Suprapubic skin (tissue), 4 donors: ENCODE data around the gene SH3GL2.

Experiments
- EP300 ChIP-seq: sonication (generic); formaldehyde crosslinking; IDR thresholded peaks from one replicate; pipeline ENCODE4 v1.6.1; 2017; ENCODE audit warnings: antibody characterized with exemption
- POLR2A ChIP-seq, 2 donors: fragments of 450-650 bp; IDR thresholded peaks; one replicate each; pipeline ENCODE4 v1.6.1; 2017; ENCODE audit warnings: antibody characterized with exemption in 2 of 2, mild to moderate bottlenecking in 2 of 2, moderate library complexity in 2 of 2
- POLR2AphosphoS5 ChIP-seq, 3 donors: sonication (generic); formaldehyde crosslinking; IDR thresholded peaks; one replicate each; pipeline ENCODE4 v1.6.1; 2017; ENCODE audit warnings: antibody characterized with exemption in 3 of 3
- TF ChIP-seq, protein P1 (sequence below), 2 donors: fragments of 200-600 bp in 1 of 2; fragments of 450-650 bp in 1 of 2; sonication (generic) in 1 of 2; IDR thresholded peaks; one replicate each; pipeline ENCODE4 v1.5.1; 2016 to 2019; ENCODE audit warnings: antibody characterized with exemption in 2 of 2, mild to moderate bottlenecking in 1 of 2, moderate library complexity in 1 of 2

DNA sequence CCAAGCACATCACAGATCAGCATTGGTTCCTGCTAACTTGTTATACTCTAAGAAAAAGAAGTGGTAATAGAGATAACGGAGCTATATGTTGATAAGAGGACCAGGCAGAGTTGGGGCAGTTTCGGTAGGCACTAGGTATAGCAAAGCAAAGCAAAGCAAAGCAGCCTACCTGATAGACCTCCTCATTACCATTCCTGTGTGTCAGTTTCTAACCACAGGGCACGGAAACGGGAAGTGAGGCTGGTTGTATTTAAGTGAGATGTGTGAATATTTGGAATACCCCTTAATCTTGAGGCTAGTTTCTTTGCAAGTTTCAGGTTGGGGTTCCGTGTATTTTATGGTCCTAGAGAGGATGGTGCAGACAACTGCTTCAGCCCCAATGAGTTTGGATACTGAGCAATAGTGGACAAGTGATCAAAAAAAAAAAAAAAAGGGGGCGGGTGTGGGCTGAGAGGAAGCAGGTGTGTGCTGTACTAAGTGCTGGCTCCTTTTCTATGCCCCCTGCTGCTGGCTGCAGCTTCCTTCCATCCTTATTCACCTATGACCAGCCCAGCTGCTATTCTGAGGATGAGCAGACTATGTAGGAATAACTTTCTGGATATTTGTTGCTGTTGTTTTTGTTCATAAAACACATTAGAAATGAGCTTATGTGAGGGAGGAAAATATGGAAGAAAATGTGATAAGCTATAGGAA, 183.3 kb downstream of the SH3GL2 start:
- TF ChIP-seq, protein P1, sequence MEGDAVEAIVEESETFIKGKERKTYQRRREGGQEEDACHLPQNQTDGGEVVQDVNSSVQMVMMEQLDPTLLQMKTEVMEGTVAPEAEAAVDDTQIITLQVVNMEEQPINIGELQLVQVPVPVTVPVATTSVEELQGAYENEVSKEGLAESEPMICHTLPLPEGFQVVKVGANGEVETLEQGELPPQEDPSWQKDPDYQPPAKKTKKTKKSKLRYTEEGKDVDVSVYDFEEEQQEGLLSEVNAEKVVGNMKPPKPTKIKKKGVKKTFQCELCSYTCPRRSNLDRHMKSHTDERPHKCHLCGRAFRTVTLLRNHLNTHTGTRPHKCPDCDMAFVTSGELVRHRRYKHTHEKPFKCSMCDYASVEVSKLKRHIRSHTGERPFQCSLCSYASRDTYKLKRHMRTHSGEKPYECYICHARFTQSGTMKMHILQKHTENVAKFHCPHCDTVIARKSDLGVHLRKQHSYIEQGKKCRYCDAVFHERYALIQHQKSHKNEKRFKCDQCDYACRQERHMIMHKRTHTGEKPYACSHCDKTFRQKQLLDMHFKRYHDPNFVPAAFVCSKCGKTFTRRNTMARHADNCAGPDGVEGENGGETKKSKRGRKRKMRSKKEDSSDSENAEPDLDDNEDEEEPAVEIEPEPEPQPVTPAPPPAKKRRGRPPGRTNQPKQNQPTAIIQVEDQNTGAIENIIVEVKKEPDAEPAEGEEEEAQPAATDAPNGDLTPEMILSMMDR (IDR thresholded peaks at IDR 0.05), result no peak
- TF ChIP-seq POLR2A (IDR thresholded peaks at IDR 0.05) (no peak), EP300 (no peak), POLR2AphosphoS5 (IDR thresholded peaks at IDR 0.05) (no peak)
